K562 (cell line): Measurements from ENCODE around the gene LRFN3. TPM values are rescaled to one million over a fixed set of nuclear protein-coding genes. Genes with fewer than 3 reads are reported as not detected.

ENCODE experiments used
- CBX3 ChIP-seq, 2 experiments: IDR thresholded peaks; 1 replicate in 1 of 2; 2 replicates in 1 of 2; pipeline ENCODE4 v1.6.1; 2012; ENCODE audit warnings: inconsistent platforms in 2 of 2, low read length in 2 of 2, borderline replicate concordance in 1 of 2, control low read depth in 1 of 2
- CEBPG ChIP-seq, 3 experiments: fragments of 200-800 bp in 1 of 3; sonication (Bioruptor generic) in 1 of 3; sonication (generic) in 1 of 3; formaldehyde crosslinking in 1 of 3; IDR thresholded peaks in 2 of 3; conservative IDR thresholded peaks in 1 of 3; 2 replicates each; pipeline versions ENCODE4 v1.6.1 to v1.8.0; 2016 to 2022; ENCODE audit warnings: missing compliant biosample characterization in 2 of 3, missing genetic modification characterization in 2 of 3, mild to moderate bottlenecking in 1 of 3, missing genetic modification reagents in 1 of 3
- ELF2 ChIP-seq: fragments of 250-450 bp; sonication (Bioruptor Pico); IDR thresholded peaks from 2 replicates; pipeline ENCODE4 v1.5.0; 2021; ENCODE audit warnings: mild to moderate bottlenecking
- HMG20B ChIP-seq: fragments of 250-450 bp; sonication (Bioruptor Pico); IDR thresholded peaks from 2 replicates; pipeline ENCODE4 v1.5.0; 2021; ENCODE audit warnings: mild to moderate bottlenecking
- KLF13 ChIP-seq: fragments of 450-650 bp; IDR thresholded peaks from 2 replicates; pipeline ENCODE4 v1.6.1; 2016; ENCODE audit warnings: missing genetic modification characterization, low read depth, mild to moderate bottlenecking, missing compliant biosample characterization, moderate library complexity, borderline replicate concordance
- LARP7 ChIP-seq: fragments of 450-650 bp; IDR thresholded peaks from 2 replicates; pipeline ENCODE4 v1.6.1; 2016
- POLR2H ChIP-seq: IDR thresholded peaks from 2 replicates; pipeline ENCODE4 v1.6.1; 2016; ENCODE audit warnings: missing genetic modification characterization, low read depth, mild to moderate bottlenecking, control low read depth, missing compliant biosample characterization, moderate library complexity
- POU5F1 ChIP-seq: fragments of 150-350 bp; IDR thresholded peaks from 2 replicates; pipeline ENCODE4 v1.6.1; 2014; ENCODE audit warnings: borderline replicate concordance, low read length, low read depth, mild to moderate bottlenecking; ENCODE audit not compliant: partially characterized antibody
- SIN3B ChIP-seq: fragments of 450-650 bp; IDR thresholded peaks from 2 replicates; pipeline ENCODE4 v1.6.1; 2017; ENCODE audit warnings: low read depth, mild to moderate bottlenecking, moderate library complexity
- SREBF2 ChIP-seq: sonication (generic); formaldehyde crosslinking; IDR thresholded peaks from 2 replicates; pipeline ENCODE4 v1.4.0; 2020; ENCODE audit warnings: mild to moderate bottlenecking, missing genetic modification reagents
- SRSF3 ChIP-seq: fragments of 200-400 bp; formaldehyde crosslinking; IDR thresholded peaks from 2 replicates; pipeline ENCODE4 v1.6.1; 2016; ENCODE audit warnings: mild to moderate bottlenecking, low read length, moderate library complexity; ENCODE audit not compliant: insufficient read depth
- TAL1 ChIP-seq: fragments of 450-650 bp; IDR thresholded peaks from 2 replicates; pipeline ENCODE4 v1.6.1; 2016; ENCODE audit warnings: mild to moderate bottlenecking
- TEAD1 ChIP-seq, 2 experiments: fragments of 450-650 bp in 1 of 2; sonication (generic) in 1 of 2; formaldehyde crosslinking; IDR thresholded peaks; 2 replicates each; pipeline versions ENCODE4 v1.4.0 to v1.8.0; 2020 to 2022; ENCODE audit warnings: mild to moderate bottlenecking in 2 of 2, missing genetic modification reagents in 1 of 2
- U2AF1 ChIP-seq: fragments of 200-400 bp; formaldehyde crosslinking; optimal IDR thresholded peaks from 2 replicates; pipeline ENCODE3; 2017; ENCODE audit warnings: mild to moderate bottlenecking, low read depth, low read length, moderate library complexity
- ZNF324 ChIP-seq: fragments of 250-450 bp; sonication (Bioruptor Pico); IDR thresholded peaks from 2 replicates; pipeline ENCODE4 v1.4.0; 2020; ENCODE audit warnings: mild to moderate bottlenecking
- ZNF384 ChIP-seq: IDR thresholded peaks from 2 replicates; pipeline ENCODE4 v1.6.1; 2012; ENCODE audit warnings: low read depth, low read length, improper control_type of control experiment
- ZNF561 ChIP-seq: fragments of 450-650 bp; formaldehyde crosslinking; conservative IDR thresholded peaks from 2 replicates; pipeline ENCODE4 v1.4.0; 2020; ENCODE audit warnings: mild to moderate bottlenecking, moderate library complexity
- polyA plus RNA-seq, 8 experiments: library from polyadenylated mRNA; depleted of rRNA in 4 of 8; stranded (reverse) in 5 of 8; unstranded in 3 of 8; fragments of >200 nt; fragmentation: Nextera tagmentation in 2 of 8; fragmentation: Illumina TruSeq in 1 of 8; extraction: Ambion mirVana in 2 of 8; extraction: Trizol in 1 of 8; gene quantifications; 2 replicates each; pipeline versions ENCODE4 v1.2.1 to v1.2.3, GENCODE V29; 2011 to 2014; ENCODE audit warnings: inconsistent platforms in 1 of 8, missing spikeins in 1 of 8
- total RNA-seq, 7 experiments: library from RNA; depleted of rRNA in 6 of 7; stranded (reverse); fragments of >200 nt in 6 of 7; fragmentation: Illumina TruSeq in 2 of 7; extraction: Trizol in 2 of 7; gene quantifications; 2 replicates each; pipeline versions ENCODE4 v1.2.1 to v1.2.3, GENCODE V29; 2011 to 2021; ENCODE audit warnings: low replicate concordance in 1 of 7
- TF ChIP-seq, protein P1 (sequence below): fragments of 450-650 bp; formaldehyde crosslinking; IDR thresholded peaks from 2 replicates; pipeline ENCODE4 v1.4.0; 2020; ENCODE audit warnings: mild to moderate bottlenecking, mixed read lengths
- TF ChIP-seq, protein P2 (sequence below): sonication (generic); formaldehyde crosslinking; IDR thresholded peaks from 2 replicates; pipeline ENCODE4 v1.4.0; 2020; ENCODE audit warnings: mild to moderate bottlenecking, missing genetic modification reagents
- TF ChIP-seq, protein P3 (sequence below): fragments of 450-650 bp; formaldehyde crosslinking; IDR thresholded peaks from 2 replicates; pipeline ENCODE4 v1.4.0; 2020; ENCODE audit warnings: mild to moderate bottlenecking, moderate library complexity
- TF ChIP-seq, protein P4 (sequence below): sonication (generic); formaldehyde crosslinking; IDR thresholded peaks from 2 replicates; pipeline ENCODE4 v1.8.0; 2022; ENCODE audit warnings: mild to moderate bottlenecking, missing genetic modification reagents

The LRFN3 gene
- total and polyA plus RNA-seq, 9 of the 15 experiments (the other 6 are each of a cell fraction or from before 2014, with no cell fraction given): 0.03 to 0.12 (median 0.11) TPM; not detected in 6

DNA sequence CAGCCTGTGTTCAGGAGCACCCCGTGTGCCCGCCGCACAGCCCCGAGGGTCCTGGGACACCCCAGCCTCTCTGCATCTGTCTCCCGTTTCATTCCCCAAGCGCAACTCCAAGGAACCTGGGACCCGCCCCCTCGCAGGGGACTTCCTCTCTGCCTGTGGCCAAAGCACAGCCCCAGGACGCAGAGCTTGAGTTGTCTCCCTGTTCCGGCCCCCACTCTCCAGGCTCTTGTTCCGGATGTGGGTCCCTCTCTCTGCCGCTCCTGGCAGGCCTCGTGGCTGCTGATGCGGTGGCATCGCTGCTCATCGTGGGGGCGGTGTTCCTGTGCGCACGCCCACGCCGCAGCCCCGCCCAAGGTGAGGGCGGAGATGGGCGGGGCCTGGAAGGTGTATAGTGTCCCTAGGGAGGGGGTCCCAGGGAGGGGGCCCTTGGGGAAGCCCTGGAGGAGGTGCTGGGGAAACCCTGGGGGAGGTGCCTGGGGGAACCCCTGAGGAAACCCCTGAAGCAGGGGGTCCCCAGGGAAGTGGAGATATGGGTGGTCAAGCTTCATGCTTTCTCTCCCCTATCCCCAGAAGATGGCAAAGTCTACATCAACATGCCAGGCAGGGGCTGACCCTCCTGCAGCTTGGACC, 32.5 kb upstream of the LRFN3 start (continued):
- TF ChIP-seq ZNF561 (CRISPR knock-in tag) (no peak), CEBPG (CRISPR knock-in tag; IDR thresholded peaks at IDR 0.05) (0 out of 2 replicates have a peak, but pooled peaks have one; percentile 33), CEBPG (tag; conservative IDR thresholded peaks at IDR 0.05 in 1 of 2, IDR thresholded peaks at IDR 0.05 in 1 of 2) (no peak), ELF2 (CRISPR knock-in tag) (no peak), TEAD1 (CRISPR knock-in tag; IDR thresholded peaks at IDR 0.05) (peak in 1 of 2 experiments; percentile 66; a peak in 1 of 4 replicates), ZNF324 (CRISPR knock-in tag) (no peak), ZNF384 (no peak), LARP7 (no peak), POLR2H (no peak), KLF13 (tag) (peak; percentile 76; the same call in 1 of the 2 replicates), SIN3B (no peak), U2AF1 (no peak), HMG20B (CRISPR knock-in tag) (no peak), TAL1 (no peak), CBX3 (IDR thresholded peaks at IDR 0.05; ENCODE audit: borderline replicate concordance in 1 of 2, low read length in 2 of 2) (no peak), POU5F1 (no peak), SRSF3 (no peak), SREBF2 (CRISPR knock-in tag) (no peak)
- TF ChIP-seq, protein P1, sequence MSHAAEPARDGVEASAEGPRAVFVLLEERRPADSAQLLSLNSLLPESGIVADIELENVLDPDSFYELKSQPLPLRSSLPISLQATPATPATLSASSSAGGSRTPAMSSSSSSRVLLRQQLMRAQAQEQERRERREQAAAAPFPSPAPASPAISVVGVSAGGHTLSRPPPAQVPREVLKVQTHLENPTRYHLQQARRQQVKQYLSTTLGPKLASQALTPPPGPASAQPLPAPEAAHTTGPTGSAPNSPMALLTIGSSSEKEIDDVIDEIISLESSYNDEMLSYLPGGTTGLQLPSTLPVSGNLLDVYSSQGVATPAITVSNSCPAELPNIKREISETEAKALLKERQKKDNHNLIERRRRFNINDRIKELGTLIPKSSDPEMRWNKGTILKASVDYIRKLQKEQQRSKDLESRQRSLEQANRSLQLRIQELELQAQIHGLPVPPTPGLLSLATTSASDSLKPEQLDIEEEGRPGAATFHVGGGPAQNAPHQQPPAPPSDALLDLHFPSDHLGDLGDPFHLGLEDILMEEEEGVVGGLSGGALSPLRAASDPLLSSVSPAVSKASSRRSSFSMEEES (CRISPR knock-in tag): no peak
- TF ChIP-seq, protein P2, sequence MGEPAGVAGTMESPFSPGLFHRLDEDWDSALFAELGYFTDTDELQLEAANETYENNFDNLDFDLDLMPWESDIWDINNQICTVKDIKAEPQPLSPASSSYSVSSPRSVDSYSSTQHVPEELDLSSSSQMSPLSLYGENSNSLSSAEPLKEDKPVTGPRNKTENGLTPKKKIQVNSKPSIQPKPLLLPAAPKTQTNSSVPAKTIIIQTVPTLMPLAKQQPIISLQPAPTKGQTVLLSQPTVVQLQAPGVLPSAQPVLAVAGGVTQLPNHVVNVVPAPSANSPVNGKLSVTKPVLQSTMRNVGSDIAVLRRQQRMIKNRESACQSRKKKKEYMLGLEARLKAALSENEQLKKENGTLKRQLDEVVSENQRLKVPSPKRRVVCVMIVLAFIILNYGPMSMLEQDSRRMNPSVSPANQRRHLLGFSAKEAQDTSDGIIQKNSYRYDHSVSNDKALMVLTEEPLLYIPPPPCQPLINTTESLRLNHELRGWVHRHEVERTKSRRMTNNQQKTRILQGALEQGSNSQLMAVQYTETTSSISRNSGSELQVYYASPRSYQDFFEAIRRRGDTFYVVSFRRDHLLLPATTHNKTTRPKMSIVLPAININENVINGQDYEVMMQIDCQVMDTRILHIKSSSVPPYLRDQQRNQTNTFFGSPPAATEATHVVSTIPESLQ (CRISPR knock-in tag): no peak
- TF ChIP-seq, protein P3, sequence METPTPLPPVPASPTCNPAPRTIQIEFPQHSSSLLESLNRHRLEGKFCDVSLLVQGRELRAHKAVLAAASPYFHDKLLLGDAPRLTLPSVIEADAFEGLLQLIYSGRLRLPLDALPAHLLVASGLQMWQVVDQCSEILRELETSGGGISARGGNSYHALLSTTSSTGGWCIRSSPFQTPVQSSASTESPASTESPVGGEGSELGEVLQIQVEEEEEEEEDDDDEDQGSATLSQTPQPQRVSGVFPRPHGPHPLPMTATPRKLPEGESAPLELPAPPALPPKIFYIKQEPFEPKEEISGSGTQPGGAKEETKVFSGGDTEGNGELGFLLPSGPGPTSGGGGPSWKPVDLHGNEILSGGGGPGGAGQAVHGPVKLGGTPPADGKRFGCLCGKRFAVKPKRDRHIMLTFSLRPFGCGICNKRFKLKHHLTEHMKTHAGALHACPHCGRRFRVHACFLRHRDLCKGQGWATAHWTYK (CRISPR knock-in tag): peak; percentile 57; the same call in 1 of the 2 replicates
- TF ChIP-seq, protein P4, sequence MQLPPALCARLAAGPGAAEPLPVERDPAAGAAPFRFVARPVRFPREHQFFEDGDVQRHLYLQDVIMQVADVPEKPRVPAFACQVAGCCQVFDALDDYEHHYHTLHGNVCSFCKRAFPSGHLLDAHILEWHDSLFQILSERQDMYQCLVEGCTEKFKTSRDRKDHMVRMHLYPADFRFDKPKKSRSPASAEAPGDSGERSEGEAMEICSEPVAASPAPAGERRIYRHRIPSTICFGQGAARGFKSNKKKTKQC (CRISPR knock-in tag): no peak
